Type B pancreatic cell (in vitro differentiated cells): ENCODE results near the gene LSM12. TPM values are rescaled to one million over a fixed set of nuclear protein-coding genes. Genes with fewer than 3 reads are reported as not detected.

Source experiments
- DNase-seq: peaks from one replicate; pipeline ENCODE4 v3.0.0; 2021; ENCODE audit warnings: mixed read lengths; ENCODE audit not compliant: unreplicated experiment; ENCODE audit errors: extremely low spot score
- H3K27ac Mint-ChIP-seq: 2 replicates; pipeline ENCODE4 v1.8.0; 2021; ENCODE audit warnings: mild to moderate bottlenecking, mixed read lengths
- H3K27me3 Mint-ChIP-seq: 2 replicates; pipeline ENCODE4 v1.8.0; 2021; ENCODE audit warnings: mixed read lengths
- H3K36me3 Mint-ChIP-seq: 2 replicates; pipeline ENCODE4 v1.8.0; 2021; ENCODE audit warnings: mixed read lengths
- H3K4me1 Mint-ChIP-seq: one replicate; pipeline ENCODE4 v1.8.0; 2021; ENCODE audit warnings: mixed read lengths; ENCODE audit not compliant: unreplicated experiment
- H3K4me3 Mint-ChIP-seq: 2 replicates; pipeline ENCODE4 v1.8.0; 2021; ENCODE audit warnings: mild to moderate bottlenecking, mixed read lengths
- H3K9me3 Mint-ChIP-seq: 2 replicates; pipeline ENCODE4 v1.8.0; 2021; ENCODE audit warnings: mixed read lengths
- CTCF ChIP-seq: fragments of 200-600 bp; sonication (generic); conservative IDR thresholded peaks from 2 replicates; pipeline ENCODE4 v1.5.0; 2021; ENCODE audit warnings: antibody characterized with exemption, mild to moderate bottlenecking
- total RNA-seq: library from RNA; stranded (reverse); gene quantifications from 2 replicates; pipeline ENCODE4 v1.2.1, GENCODE V29; 2021; ENCODE audit warnings: low replicate concordance

LSM12 gene
- total RNA-seq, 1 donor from 2014 or later: 50.6 TPM

DNA sequence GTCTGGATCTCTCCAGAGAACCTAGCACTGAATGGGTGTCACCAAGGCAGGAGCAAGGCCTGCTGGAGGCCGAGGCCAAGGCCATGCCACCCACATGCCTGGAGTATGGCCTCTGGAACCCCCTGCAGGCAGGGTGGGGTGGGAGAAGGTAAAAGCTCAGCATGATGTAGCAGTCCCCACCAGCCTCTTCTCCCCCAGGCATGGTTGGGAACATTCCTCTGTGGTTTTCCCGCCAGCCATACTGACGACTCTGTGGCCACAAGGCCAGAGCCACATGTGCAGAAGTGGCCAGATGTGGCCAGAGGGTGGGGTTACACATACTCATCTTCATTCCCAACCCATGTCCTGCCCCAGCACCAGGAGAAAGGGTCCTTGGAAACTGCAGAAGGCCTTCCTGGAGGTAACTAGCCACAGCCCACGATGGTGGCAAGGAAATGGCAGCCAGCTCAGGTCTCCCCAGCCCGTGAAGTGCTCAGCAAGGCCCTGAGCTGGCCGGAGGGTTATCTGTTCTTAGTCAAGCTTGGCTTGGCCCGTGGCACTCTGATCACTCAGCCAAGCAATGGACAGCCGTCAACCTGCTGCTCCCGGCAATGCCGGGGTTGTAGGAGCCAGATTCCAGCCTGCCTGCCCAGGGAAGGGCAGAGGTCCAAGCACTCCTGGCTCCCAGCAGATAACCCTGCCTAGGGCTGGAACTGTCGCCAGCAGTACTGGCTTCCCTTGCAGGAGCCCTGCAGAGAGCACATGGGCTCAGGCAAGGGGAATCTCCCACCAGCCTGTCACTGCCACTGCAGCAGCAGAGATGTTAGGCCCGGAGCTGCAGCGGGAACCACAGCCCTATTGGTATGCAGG is 30.9 kb upstream of the LSM12 start:
- TF ChIP-seq CTCF: no peak
- Mint-ChIP-seq H3K36me3 (no peaks in the 10 kb centered on the region), H3K27ac (no peak overlapping the region), H3K9me3 (no peaks in the 10 kb centered on the region), H3K4me1 (peaks cover 12% of the 10 kb centered on the region), H3K27me3 (no peaks in the 10 kb centered on the region), H3K4me3 (no peak overlapping the region)
- no peak for DNase-seq

DNA sequence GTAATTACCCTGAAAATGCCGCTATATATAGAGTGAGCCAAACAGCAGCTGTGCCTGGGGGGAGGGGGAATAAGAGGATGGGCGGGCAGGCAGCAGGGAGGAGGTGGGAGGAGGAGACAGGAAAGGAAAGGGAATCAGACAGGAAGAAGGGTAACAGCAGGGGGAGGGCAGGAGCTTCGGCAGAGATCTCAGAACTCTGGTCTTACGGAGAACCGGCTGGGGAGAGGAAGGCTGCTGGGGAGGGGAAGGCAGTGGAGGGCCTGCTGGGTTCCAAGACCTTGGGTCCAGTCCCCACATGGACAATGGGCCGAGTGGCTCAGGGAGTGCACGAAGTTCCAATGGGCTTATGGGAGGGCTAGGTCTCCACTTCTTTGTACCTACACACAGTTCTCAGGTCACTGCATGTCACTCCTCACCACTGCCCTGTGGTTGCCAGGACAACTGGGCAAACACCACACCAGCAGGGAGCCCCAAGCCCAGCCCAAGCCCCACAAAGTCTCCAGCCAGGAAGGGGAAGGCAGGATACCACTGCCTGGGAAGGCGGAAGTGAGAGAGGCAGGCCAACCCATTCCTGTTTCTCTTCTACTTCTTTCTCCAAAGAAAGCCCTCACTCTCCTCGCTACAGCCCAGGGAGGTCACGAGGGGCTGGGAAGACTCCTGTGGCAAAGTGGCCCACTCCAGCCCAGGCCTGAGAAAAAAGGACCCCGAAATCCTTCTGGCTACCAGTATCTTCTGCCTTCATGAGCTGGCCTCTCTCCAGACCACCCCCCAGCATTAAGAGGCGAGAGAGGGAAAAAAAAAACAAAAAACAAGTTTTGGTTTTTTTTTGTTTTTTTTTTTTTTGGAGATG is 29.4 kb upstream of the LSM12 start:
- DNase-seq: no peak
- H3K4me3 Mint-ChIP-seq: peak overlapping the region; percentile 87
- peaks cover 12% of the 10 kb centered on the region for H3K4me1 Mint-ChIP-seq
- H3K36me3 Mint-ChIP-seq: no peaks in the 10 kb centered on the region
- no peaks in the 10 kb centered on the region for H3K27me3 Mint-ChIP-seq
- H3K27ac Mint-ChIP-seq: peak overlapping the region; percentile 93
- TF ChIP-seq CTCF: no peak
- no peaks in the 10 kb centered on the region for H3K9me3 Mint-ChIP-seq

DNA sequence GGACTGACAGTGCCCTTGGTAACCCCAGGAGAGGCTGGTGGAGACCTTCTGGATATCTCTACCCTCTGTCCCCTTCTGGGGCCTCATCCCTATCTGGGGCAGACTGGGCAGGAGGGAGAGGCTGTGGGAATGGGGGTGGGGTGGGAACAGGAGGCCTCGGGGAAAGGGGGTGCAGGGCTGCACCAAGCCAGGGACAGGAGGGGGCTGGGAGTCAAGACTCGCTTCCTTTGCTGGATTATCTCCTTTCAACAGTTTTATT is 28.8 kb upstream of the LSM12 start:
- Mint-ChIP-seq H3K9me3 (no peaks in the 10 kb centered on the region), H3K4me3 (peak overlapping the region; percentile 87), H3K27ac (peak overlapping the region; percentile 93), H3K36me3 (no peaks in the 10 kb centered on the region), H3K27me3 (no peaks in the 10 kb centered on the region), H3K4me1 (peaks cover 12% of the 10 kb centered on the region)
- DNase-seq: no peak
- no peak for TF ChIP-seq CTCF

GRCh38 chr17:44094701-44095387 is 28.4 kb upstream of the LSM12 start:
- Mint-ChIP-seq H3K9me3 (no peaks in the 10 kb centered on the region), H3K4me1 (peaks cover 12% of the 10 kb centered on the region), H3K27ac (peak overlapping the region; percentile 93), H3K4me3 (no peak overlapping the region), H3K27me3 (no peaks in the 10 kb centered on the region), H3K36me3 (no peaks in the 10 kb centered on the region)
- DNase-seq: no peak
- no peak for TF ChIP-seq CTCF

GRCh38 chr17:44093231-44093900 is 26.9 kb upstream of the LSM12 start:
- TF ChIP-seq CTCF: no peak
- no peak overlapping the region for H3K4me3 Mint-ChIP-seq
- H3K9me3 Mint-ChIP-seq: no peaks in the 10 kb centered on the region
- H3K4me1 Mint-ChIP-seq: peaks cover 18% of the 10 kb centered on the region
- H3K27me3 Mint-ChIP-seq: no peaks in the 10 kb centered on the region
- DNase-seq: no peak
- H3K27ac Mint-ChIP-seq: no peak overlapping the region
- H3K36me3 Mint-ChIP-seq: peaks cover 5% of the 10 kb centered on the region
